Measurements from ENCODE around the gene CACNA2D4.

DNA sequence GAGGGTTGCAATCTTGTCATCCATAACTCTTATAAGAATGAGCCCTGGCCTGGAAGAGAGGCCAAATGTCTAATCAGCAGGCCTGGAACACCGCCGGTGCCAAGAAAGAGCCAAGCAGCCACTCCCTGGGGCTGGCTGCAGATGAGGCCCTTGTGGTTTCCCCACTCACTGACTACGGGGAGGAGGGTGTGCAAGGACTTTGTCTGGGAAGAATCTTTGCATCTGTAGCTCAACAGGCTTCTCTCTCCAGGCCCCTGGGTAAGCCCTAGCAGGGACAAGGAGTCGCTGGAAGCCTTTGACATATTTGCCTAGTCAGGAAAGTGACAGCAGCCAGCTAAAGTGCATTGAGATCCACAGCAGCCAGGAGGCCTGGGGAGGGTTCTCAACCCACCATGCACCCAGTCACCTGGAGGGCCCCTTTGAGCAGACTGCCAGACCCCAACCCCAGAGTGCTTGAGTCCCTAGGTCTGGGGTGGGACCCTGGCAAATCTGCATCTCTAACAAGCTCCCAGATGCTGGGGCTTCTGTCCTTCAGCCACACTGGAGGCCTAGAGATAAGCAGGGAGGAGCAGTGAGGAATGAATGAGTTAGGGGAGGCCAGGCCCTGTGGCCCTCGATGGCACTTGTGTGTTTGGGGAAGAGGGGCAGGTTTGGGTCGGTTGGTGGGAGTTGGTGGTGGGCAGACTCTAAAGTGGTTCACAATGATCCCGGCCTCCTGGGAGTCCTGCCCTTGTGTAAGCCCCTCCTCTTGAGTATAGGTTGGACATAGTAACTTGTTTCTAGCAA, 112.0 kb downstream of the CACNA2D4 start:
- TF ChIP-seq POLR2A (IDR thresholded peaks at IDR 0.05) (no peak), CTCF (IDR thresholded peaks at IDR 0.05) (no peak)
